Keratinocyte (primary cell): ENCODE measurements around the gene PRKCE.

Experiments used
- CTCF ChIP-seq, 3 experiments: IDR thresholded peaks in 1 of 3; conservative IDR thresholded peaks in 1 of 3; optimal IDR thresholded peaks in 1 of 3; 2 replicates in 2 of 3; 3 replicates in 1 of 3; pipeline versions ENCODE3 to v1.5.1; 2011; ENCODE audit warnings: low read length in 3 of 3, mild to moderate bottlenecking in 3 of 3, moderate library complexity in 2 of 3, control low read depth in 1 of 3, inconsistent platforms in 1 of 3; ENCODE audit not compliant: insufficient read depth in 2 of 3; ENCODE audit errors: extremely low read depth in 1 of 3
- EZH2 ChIP-seq: IDR thresholded peaks from one replicate; pipeline ENCODE4 v1.6.1; 2012; ENCODE audit warnings: inconsistent platforms, mild to moderate bottlenecking, low read length, moderate library complexity

- no peak for TF ChIP-seq CTCF (optimal IDR thresholded peaks at IDR 0.05 in 1 of 3, IDR thresholded peaks at IDR 0.05 in 1 of 3, conservative IDR thresholded peaks at IDR 0.05 in 1 of 3; ENCODE audit: extremely low read depth in 1 of 3, insufficient read depth in 2 of 3, low read length in 3 of 3)
- no peak for TF ChIP-seq EZH2
Measured at GRCh38 chr2:46136481-46136880, 485.0 kb downstream of the PRKCE start.
